ENCODE results near the gene GCLM. TPM values are rescaled to one million over a fixed set of nuclear protein-coding genes. Genes with fewer than 3 reads are reported as not detected.

GCLM gene
- total and polyA plus RNA-seq, 8 donors, result 2.1 to 10.4 (median 6.7) TPM

DNA sequence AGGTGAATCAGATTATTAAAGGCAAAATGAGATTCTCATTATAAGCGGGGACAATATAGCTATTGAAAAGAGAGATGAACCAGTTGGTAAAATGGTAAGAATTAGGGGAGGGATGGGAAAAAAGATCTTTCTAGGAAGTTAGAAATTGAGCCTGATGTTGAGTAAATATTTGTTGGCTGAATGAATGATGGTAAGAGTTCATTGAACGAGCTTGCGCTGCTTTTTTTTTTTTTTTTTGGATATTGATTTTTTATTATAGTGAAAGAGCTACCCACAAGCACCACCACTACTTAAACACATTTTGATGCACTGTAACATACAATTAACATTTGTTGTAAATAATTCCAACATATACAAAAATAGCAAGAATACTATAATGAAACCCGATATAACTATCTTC, 1.1 kb upstream of the GCLM start:
- ATAC-seq (no peak), DNase-seq (no peak), FAIRE-seq (no peak)
- H3K9me3 ChIP-seq, result no peaks in the 10 kb centered on the region
- intact Hi-C loops (cut with DNase I), result no loop called here
- no peaks in the 10 kb centered on the region for H3K27me3 ChIP-seq
- no peak overlapping the region for H3K4me3 ChIP-seq
- TF ChIP-seq, protein P1, sequence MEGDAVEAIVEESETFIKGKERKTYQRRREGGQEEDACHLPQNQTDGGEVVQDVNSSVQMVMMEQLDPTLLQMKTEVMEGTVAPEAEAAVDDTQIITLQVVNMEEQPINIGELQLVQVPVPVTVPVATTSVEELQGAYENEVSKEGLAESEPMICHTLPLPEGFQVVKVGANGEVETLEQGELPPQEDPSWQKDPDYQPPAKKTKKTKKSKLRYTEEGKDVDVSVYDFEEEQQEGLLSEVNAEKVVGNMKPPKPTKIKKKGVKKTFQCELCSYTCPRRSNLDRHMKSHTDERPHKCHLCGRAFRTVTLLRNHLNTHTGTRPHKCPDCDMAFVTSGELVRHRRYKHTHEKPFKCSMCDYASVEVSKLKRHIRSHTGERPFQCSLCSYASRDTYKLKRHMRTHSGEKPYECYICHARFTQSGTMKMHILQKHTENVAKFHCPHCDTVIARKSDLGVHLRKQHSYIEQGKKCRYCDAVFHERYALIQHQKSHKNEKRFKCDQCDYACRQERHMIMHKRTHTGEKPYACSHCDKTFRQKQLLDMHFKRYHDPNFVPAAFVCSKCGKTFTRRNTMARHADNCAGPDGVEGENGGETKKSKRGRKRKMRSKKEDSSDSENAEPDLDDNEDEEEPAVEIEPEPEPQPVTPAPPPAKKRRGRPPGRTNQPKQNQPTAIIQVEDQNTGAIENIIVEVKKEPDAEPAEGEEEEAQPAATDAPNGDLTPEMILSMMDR (IDR thresholded peaks at IDR 0.05), result no peak
- H3K27ac ChIP-seq, result peak overlapping the region in 1 of 4 donors; percentile 82
- WGBS, 2 donors, result 72 to 78% methylated on average over 4 of the region's 4 CpGs
- H3K36me3 ChIP-seq, result no peaks in the 10 kb centered on the region
- H3K4me1 ChIP-seq, result peaks cover 0 to 13% (median 5%) of the 10 kb centered on the region in 3 donors

DNA sequence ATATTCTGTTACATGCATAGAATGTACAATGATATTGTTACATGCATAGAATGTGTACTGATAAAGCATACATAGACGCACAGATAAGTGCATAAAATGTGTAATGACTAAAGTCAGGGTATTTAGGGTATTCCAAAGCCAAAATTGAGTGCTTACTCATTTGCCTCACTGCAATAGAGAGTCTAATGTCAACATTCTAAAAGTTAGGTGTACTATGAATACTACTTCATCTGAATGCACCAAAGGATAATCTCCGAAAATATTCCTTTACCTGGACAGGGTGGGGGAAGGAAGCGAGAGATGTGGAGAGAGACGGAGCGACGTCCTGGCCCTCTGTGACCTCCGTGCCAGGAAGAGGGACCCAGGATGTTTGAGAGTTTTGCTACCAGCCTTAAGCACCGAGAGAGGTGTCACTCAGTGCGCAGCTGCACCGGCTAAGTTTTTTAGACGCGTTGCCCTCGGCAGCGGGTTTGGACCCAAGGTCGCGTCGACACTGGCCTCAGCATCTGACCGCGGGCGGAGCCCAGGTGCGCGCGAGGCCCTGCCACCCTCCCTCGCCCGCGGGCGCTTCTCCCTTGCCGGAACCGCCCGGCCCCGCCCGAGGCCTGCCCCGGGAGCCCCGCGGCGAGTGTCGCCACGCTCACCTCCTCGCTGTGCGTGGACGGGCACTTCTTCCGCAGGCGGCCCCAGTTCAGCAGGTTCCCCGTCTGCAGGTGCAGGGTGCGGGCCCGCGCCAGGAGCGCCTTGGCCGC, 660 bp downstream of the GCLM start:
- intact Hi-C loops (cut with DNase I), result no loop called here
- DNase-seq, result peak; percentile 45 to 82 (median 59)
- Histone ChIP-seq H3K4me3 (peak overlapping the region; percentile 74 to 96 (median 86)), H3K27me3 (no peaks in the 10 kb centered on the region), H3K36me3 (no peaks in the 10 kb centered on the region), H3K27ac (peak overlapping the region; percentile 80 to 91 (median 84)), H3K9me3 (no peaks in the 10 kb centered on the region), H3K4me1 (peaks cover 5 to 17% (median 8%) of the 10 kb centered on the region in 3 donors)
- 0% methylated on average over 41 to 49 of the region's 49 CpGs for WGBS, 2 donors
- TF ChIP-seq, protein P1 (IDR thresholded peaks at IDR 0.05), result no peak
- peak; percentile 30 to 61 (median 55) for ATAC-seq
- FAIRE-seq, result no peak

DNA sequence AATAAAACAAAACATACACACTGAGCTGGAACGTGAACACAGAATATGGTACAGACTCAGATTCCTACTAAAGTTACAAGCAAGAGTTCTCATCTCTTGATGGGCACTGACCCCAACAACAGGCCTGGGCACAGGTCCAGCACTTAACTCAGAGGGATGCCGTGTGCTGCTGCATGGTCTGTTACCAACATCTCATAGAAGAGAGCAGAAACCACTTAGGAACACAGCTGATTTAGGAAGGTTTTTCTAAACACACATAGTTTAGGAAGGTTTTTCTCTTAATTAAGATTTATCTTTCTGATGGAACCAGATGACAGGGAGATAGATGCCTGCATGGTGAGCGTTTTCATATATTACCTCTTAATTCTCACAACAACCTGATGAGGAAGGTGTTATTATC, 1.5 kb downstream of the GCLM start:
- TF ChIP-seq, protein P1 (IDR thresholded peaks at IDR 0.05), result no peak
- intact Hi-C loops (cut with DNase I), result no loop called here
- H3K9me3 ChIP-seq, result no peaks in the 10 kb centered on the region
- peaks cover 5 to 18% (median 8%) of the 10 kb centered on the region in 3 donors for H3K4me1 ChIP-seq
- no peaks in the 10 kb centered on the region for H3K27me3 ChIP-seq
- peak overlapping the region in 1 of 4 donors; percentile 83 for H3K4me3 ChIP-seq
- DNase-seq (no peak), FAIRE-seq (no peak), ATAC-seq (no peak)
- 52 to 69% methylated on average over 3 of the region's 3 CpGs for WGBS, 2 donors
- no peaks in the 10 kb centered on the region for H3K36me3 ChIP-seq
- H3K27ac ChIP-seq, result no peak overlapping the region

DNA sequence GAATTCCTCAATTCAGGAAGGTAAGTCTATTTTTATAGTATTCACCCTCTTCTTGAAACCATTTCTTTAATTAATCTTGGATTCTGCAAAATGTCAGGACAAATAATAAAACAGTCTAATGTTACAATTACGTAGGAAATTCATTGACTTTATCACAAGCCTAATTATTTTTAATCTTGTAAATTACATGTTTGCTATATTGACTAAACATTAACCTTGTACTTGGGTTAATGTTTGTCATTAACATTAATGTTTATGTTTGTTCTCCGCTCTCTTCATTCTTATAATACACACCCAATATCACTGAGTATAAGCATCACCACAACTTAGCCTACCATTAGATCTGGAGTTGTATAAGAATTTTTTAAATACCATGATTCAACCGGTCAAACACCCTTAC, 2.8 kb downstream of the GCLM start:
- no peak overlapping the region for H3K4me3 ChIP-seq
- intact Hi-C loops (cut with DNase I), result no loop called here
- 54 to 64% methylated on average over 3 of the region's 3 CpGs for WGBS, 2 donors
- ATAC-seq (no peak), FAIRE-seq (no peak), DNase-seq (no peak)
- H3K27me3 ChIP-seq, result no peaks in the 10 kb centered on the region
- H3K27ac ChIP-seq, result peak overlapping the region in 1 of 4 donors; percentile 31
- H3K36me3 ChIP-seq, result no peaks in the 10 kb centered on the region
- TF ChIP-seq, protein P1 (IDR thresholded peaks at IDR 0.05), result no peak
- no peaks in the 10 kb centered on the region for H3K9me3 ChIP-seq
- H3K4me1 ChIP-seq, result peaks cover 5 to 18% (median 8%) of the 10 kb centered on the region in 3 donors

DNA sequence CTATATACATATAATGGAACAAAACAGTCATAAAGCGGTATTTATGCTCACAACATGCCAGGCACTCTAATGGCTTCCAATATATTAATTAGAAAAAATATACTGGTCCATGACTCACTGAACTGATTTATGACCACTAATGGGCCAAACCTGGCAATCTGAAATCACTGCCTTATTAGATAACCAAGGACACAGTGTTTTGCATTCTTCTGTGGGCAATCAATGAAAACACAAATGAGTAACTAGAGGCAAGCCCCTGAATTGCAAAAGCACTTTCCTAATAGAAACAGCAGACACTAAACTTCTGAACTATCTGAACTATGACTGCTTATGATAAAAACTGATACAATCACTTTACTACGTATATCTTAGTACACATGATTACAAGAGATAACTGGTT, 3.5 kb downstream of the GCLM start:
- Histone ChIP-seq H3K36me3 (no peaks in the 10 kb centered on the region), H3K9me3 (no peaks in the 10 kb centered on the region), H3K27ac (peak overlapping the region in 1 of 4 donors; percentile 32), H3K27me3 (no peaks in the 10 kb centered on the region), H3K4me3 (no peak overlapping the region), H3K4me1 (peaks cover 5 to 18% (median 8%) of the 10 kb centered on the region in 3 donors)
- intact Hi-C loops (cut with DNase I), result no loop called here
- ATAC-seq, result peak in 1 of 4 donors; percentile 5
- DNase-seq, result no peak
- WGBS, 2 donors, result 50 to 55% methylated on average over 2 of the region's 2 CpGs
- TF ChIP-seq, protein P1 (IDR thresholded peaks at IDR 0.05), result no peak
- FAIRE-seq, result no peak

Measured in pancreas (tissue), 10 donors.